RCC 7860 (cell line): ENCODE data around the gene TM4SF1.
A peak's percentile ranks its signal among the peaks of the same experiment; 100 is the strongest.
"Not testable (repeated sequence)": the region's sequence is repeated elsewhere in the genome, so short reads cannot be mapped to it uniquely, and the experiment has no call there.

Experiments
- DNase-seq: peaks from one replicate; pipeline ENCODE4 v3.0.0-alpha.2; 2015; ENCODE audit warnings: low spot score
- FAIRE-seq: peaks from 2 replicates; lab custom pipeline; 2012; peaks lifted over from hg19 to GRCh38; lab: Jason Lieb, UNC

Gene TM4SF1

GRCh38 chr3:149395107-149396089, 17.9 kb upstream of the TM4SF1 start:
- peak; percentile 25 for DNase-seq
- FAIRE-seq: no peak

- peak; percentile 63 for DNase-seq
- peak; percentile 76 for FAIRE-seq
These were observed 16.1 kb upstream of the TM4SF1 start for GRCh38 chr3:149393345-149394160.

GRCh38 chr3:149391960-149392359, 14.5 kb upstream of the TM4SF1 start:
- DNase-seq: no peak
- FAIRE-seq: no peak

- peak; percentile 14 for FAIRE-seq
- peak; percentile 89 for DNase-seq
These were observed 13.3 kb upstream of the TM4SF1 start for GRCh38 chr3:149390772-149391212.

GRCh38 chr3:149390294-149390693, 12.8 kb upstream of the TM4SF1 start:
- no peak for DNase-seq
- no peak for FAIRE-seq

GRCh38 chr3:149388531-149389417, 11.3 kb upstream of the TM4SF1 start:
- FAIRE-seq: no peak
- no peak for DNase-seq

GRCh38 chr3:149388001-149388440, 10.6 kb upstream of the TM4SF1 start:
- FAIRE-seq (no peak), DNase-seq (peak; percentile 86)

GRCh38 chr3:149386299-149386606, 8.8 kb upstream of the TM4SF1 start:
- FAIRE-seq (no peak), DNase-seq (no peak)

GRCh38 chr3:149385617-149386298, 8.3 kb upstream of the TM4SF1 start:
- peak; percentile 5 for DNase-seq
- no peak for FAIRE-seq

- FAIRE-seq: peak; percentile 72
- DNase-seq: peak; percentile 89
These were observed 7.5 kb upstream of the TM4SF1 start for GRCh38 chr3:149384911-149385321.

- FAIRE-seq (no peak), DNase-seq (no peak)
These were observed 6.7 kb upstream of the TM4SF1 start for GRCh38 chr3:149384167-149384566.

GRCh38 chr3:149383703-149384102, 6.3 kb upstream of the TM4SF1 start:
- FAIRE-seq (no peak), DNase-seq (no peak)

- no peak for FAIRE-seq
- peak; percentile 44 for DNase-seq
These were observed 5.1 kb upstream of the TM4SF1 start for GRCh38 chr3:149382518-149382917.

GRCh38 chr3:149382101-149382467, 4.6 kb upstream of the TM4SF1 start:
- FAIRE-seq (peak; percentile 16), DNase-seq (peak; percentile 73)

GRCh38 chr3:149381173-149382100, 4.0 kb upstream of the TM4SF1 start:
- no peak for DNase-seq
- FAIRE-seq: no peak

- not testable (repeated sequence) for FAIRE-seq, DNase-seq
These were observed 2.8 kb upstream of the TM4SF1 start for GRCh38 chr3:149380220-149380619.

- no peak for FAIRE-seq
These were observed 1.2 kb upstream of the TM4SF1 start for GRCh38 chr3:149378478-149379309.

More at GRCh38 chr3:149378478-149379309, 1.2 kb upstream of the TM4SF1 start:
- no peak for DNase-seq
